GM12864 (cell line): ENCODE results near the gene GPSM3.

Experiments used
- DNase-seq: peaks from one replicate; pipeline ENCODE4 v3.0.0-alpha.2; 2011; ENCODE audit warnings: low read depth
- H3K4me3 ChIP-seq: 2 replicates; pipeline ENCODE4 v1.5.1; 2011; ENCODE audit warnings: mild to moderate bottlenecking, low read depth, low read length, control low read depth
- TF ChIP-seq, protein P1 (sequence below): IDR thresholded peaks from 2 replicates; pipeline ENCODE4 v1.5.1; 2011; ENCODE audit warnings: low read depth, mild to moderate bottlenecking, moderate library complexity, low read length, control low read depth, inconsistent platforms; ENCODE audit errors: missing control alignments

Gene GPSM3

DNA sequence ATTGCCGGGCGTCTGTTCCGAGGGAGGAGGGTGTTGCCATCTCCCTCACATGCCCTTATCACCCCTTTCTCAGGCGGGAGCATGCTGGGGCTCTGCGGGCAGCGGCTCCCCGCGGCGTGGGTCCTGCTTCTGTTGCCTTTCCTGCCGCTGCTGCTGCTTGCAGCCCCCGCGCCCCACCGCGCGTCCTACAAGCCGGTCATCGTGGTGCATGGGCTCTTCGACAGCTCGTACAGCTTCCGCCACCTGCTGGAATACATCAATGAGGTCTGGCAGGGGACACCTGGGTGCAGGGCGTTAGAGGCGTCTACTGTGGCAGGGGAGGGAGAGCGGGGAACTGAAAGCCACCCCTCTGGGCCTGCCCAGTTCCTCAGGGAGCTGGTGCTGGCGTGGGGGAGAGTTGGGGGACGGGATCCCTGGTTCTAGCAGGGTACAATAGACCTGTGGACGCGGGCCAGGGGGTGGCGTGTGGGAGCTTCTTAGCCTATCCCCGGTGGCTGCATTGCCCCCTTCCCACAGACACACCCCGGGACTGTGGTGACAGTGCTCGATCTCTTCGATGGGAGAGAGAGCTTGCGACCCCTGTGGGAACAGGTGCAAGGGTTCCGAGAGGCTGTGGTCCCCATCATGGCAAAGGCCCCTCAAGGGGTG is 37.8 kb downstream of the GPSM3 start:
- H3K4me3 ChIP-seq, result peak overlapping the region; percentile 57
- TF ChIP-seq, protein P1, sequence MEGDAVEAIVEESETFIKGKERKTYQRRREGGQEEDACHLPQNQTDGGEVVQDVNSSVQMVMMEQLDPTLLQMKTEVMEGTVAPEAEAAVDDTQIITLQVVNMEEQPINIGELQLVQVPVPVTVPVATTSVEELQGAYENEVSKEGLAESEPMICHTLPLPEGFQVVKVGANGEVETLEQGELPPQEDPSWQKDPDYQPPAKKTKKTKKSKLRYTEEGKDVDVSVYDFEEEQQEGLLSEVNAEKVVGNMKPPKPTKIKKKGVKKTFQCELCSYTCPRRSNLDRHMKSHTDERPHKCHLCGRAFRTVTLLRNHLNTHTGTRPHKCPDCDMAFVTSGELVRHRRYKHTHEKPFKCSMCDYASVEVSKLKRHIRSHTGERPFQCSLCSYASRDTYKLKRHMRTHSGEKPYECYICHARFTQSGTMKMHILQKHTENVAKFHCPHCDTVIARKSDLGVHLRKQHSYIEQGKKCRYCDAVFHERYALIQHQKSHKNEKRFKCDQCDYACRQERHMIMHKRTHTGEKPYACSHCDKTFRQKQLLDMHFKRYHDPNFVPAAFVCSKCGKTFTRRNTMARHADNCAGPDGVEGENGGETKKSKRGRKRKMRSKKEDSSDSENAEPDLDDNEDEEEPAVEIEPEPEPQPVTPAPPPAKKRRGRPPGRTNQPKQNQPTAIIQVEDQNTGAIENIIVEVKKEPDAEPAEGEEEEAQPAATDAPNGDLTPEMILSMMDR, result peak; percentile 44
- no peak for DNase-seq

DNA sequence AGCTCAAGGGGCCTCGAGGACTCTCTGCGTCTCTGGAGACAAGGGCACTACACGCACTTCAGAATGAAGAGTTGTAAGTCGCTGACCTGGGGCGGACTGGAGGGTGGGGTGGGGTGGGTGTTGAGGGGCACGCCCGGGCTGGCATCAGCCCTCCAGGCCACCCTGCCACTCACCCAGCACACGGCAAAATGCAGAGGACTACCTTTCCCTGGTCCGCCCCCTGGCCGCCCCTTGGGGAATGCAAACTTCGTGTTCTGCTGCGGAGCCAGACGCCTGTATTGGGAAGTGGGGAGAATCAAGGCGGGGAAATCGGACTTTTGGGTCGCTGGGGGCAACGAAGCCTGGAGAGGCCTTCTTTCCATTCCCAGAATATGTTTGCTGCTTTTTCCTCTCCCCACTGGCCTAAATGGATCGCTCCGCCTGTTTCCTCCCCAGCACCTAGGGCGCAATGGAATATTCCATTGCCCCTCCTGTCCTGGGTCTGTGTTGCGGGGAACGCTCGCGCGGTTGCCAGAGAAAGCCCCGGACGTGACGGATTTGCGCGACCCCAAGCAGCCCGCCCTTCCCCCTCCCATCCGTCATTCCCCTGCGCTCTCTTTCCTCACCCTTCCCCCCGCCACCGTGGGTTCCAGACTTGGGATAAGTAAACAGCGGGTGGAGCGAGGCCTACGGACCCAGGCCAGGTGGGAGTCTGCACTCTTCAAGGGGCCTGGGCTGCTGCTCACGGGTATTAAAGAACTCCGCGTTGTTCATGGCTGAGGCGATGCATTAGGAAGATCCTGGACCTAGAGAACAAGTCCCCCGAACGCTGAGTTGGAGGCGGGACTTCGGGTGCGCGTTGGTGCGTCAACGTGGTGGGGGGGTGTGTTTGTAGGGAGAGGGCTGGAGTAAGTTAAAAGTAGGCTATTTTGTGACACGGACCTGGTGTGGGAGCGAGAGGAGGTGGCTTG is 38.6 kb downstream of the GPSM3 start, which contains the start of gene PPT2:
Gene PPT2 (plus strand): TSS at position 578 of the 950 bp plus-strand sequence. CDS start 454 bp downstream, outside the sequence.
- DNase-seq, result no peak
- TF ChIP-seq, protein P1, result no peak

DNA sequence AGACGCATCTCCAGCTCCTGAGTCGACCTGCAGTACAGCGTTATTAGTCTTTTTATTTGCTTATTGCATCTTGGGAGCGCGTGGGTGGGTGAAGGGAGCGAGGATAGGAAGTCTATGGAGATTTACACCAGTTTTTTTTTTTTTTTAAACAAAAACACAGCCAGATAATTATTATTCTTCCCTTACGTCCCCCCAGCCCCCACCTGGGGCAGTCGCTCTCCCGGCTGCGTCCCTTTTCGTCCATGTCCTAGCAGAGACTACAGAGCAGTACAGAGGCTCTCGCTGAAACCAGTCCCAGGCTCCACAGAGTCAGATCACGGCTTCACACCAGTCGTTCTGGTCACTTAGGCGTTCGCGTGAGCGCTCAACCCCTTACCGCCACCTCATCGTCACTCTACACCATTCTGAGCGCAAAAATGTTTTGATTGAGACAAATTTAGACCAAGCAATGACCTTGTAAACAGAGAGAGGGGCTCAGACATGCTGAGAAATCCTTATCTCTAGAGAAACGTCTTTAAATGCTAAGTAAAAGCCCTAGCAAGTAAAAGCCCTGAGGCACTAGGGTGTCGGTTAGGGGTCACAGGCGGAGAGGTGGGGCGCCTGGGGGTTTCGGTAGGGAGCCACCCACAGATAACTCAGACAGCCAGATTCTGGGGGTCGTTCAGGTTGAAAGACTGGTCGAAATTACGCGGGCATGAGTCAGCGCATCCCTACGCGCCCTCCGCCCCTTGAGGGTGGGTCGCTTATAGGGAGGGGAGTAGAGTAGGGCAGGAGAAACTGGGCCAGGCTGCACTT is 39.5 kb downstream of the GPSM3 start:
- DNase-seq, result no peak
- no peak overlapping the region for H3K4me3 ChIP-seq
- TF ChIP-seq, protein P1, result no peak

More for the DNA sequence above, 38.6 kb downstream of the GPSM3 start, which contains the start of gene PPT2:
- peak within 1 kb of the TSS; percentile 57 for H3K4me3 ChIP-seq

DNA sequence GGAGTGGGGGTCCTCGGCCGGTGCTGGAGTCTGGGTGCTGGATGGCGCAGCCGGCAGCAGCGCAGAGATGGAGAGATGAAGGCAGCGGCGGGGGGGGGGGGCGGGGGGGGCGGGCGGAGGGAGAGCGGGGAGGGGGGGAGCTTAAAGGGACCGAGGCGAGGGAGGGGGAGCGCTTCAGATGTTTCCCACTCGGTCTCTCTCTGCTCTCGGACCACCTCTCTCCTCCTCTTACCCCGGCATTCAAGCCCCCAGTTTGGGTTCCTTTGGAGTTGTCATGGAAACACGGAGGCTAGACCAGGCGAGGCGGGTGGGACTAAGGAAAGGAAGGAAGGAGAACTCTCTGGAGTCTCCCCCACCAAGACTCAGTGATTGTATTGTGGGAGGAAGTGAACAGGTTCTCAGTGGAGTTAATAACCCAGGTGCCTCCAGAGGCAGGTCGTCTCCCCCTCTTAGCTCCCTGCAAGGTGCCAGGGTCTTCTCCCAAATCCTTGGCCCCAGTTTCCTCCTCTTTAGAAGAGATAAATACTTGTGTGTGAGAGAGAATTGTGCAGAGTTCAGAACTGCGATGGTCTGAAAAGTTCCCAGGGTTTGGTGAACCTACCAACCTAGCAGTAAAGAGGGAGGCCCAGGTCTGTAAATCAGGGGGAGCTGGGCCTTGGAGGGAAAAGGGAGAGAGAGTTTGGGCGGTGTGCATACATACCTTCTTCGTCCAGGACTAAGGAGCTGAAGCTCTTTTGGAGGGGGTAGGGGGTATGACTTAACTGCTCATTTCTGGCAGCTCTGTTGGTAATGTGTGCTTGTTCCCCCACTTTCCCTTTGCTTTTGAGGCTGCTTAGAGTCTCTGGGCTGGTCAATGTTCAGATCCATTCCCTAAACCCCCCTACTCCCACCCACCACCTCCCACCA is 40.3 kb downstream of the GPSM3 start, which contains the start of gene PRRT1:
Gene PRRT1 (minus strand): TSS at position 77 of the 906 bp plus-strand sequence. CDS start 112 bp downstream, outside the sequence.
- TF ChIP-seq, protein P1, result no peak
- DNase-seq, result no peak
- H3K4me3 ChIP-seq, result no peak within 1 kb of the TSS

DNA sequence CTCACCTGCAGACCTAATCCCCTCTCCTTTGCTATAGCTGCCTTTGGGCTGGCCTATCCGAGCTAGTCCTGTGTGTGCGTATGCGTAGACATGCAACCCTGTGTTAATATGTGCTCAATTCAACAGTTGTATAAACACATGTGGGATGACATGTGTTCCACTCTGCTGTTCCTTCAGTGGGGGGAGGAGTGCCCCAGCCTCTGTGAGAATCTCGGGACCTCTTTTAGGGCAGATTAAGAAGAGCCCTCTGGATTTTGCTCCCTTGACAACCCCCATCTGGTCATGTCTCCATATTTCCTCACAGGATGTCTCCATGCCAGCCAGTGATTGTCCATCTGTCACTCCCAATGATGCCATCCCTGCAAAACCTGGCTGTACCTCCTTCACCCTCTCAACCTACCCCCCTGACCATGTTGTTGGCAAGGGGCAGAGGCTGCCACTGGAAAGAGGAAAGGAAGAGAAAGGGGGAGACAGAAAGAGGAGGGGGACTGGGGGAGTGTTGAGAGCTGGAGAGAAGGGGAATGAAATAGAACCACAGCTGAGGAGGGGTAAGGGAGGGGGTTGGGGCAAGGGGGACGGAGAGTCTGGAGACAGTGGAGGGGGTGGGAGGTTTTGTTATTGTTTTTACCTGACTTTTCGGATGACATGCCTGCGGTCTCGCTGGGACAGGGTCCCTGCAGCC is 41.1 kb downstream of the GPSM3 start:
- H3K4me3 ChIP-seq, result no peak overlapping the region
- TF ChIP-seq, protein P1, result no peak
- no peak for DNase-seq
